Osteoblast (primary cell): ENCODE results near the gene FAM47E. TPM values are rescaled to one million over a fixed set of nuclear protein-coding genes. Genes with fewer than 3 reads are reported as not detected.

Experiments
- DNase-seq: peaks from one replicate; pipeline ENCODE4 v3.0.0; 2011; ENCODE audit warnings: low spot score, mixed read lengths; ENCODE audit not compliant: insufficient read length; ENCODE audit errors: missing footprints
- H2AFZ ChIP-seq: 2 replicates; pipeline ENCODE4 v1.6.0; 2011; ENCODE audit warnings: mild to moderate bottlenecking, low read length
- H3K27ac ChIP-seq: 2 replicates; pipeline ENCODE4 v1.5.1; 2011; ENCODE audit warnings: mild to moderate bottlenecking, low read depth, low read length, moderate library complexity
- H3K27me3 ChIP-seq: 2 replicates; pipeline ENCODE4 v1.6.0; 2012; ENCODE audit warnings: mild to moderate bottlenecking, control low read depth, inconsistent platforms, low read length, moderate library complexity; ENCODE audit not compliant: insufficient read depth
- H3K36me3 ChIP-seq: 2 replicates; pipeline ENCODE4 v1.5.1; 2011; ENCODE audit warnings: mild to moderate bottlenecking, low read length, control low read depth, moderate library complexity; ENCODE audit not compliant: insufficient read depth
- H3K4me1 ChIP-seq: 2 replicates; pipeline ENCODE4 v1.5.1; 2011; ENCODE audit warnings: mild to moderate bottlenecking, low read length, control low read depth, moderate library complexity; ENCODE audit not compliant: insufficient read depth
- H3K4me2 ChIP-seq: 2 replicates; pipeline ENCODE4 v1.6.0; 2011; ENCODE audit warnings: mild to moderate bottlenecking, low read length; ENCODE audit not compliant: insufficient read depth
- H3K4me3 ChIP-seq: fragments of 200-600 bp; sonication (generic); 3 replicates; pipeline ENCODE4 v1.5.1; 2012; ENCODE audit warnings: mild to moderate bottlenecking, low read length, inconsistent platforms; ENCODE audit not compliant: insufficient read depth
- H3K79me2 ChIP-seq: 2 replicates; pipeline ENCODE4 v1.6.0; 2012; ENCODE audit warnings: mild to moderate bottlenecking, low read length, control low read depth, inconsistent platforms; ENCODE audit not compliant: insufficient read depth
- H3K9me3 ChIP-seq: 2 replicates; pipeline ENCODE4 v1.5.1; 2011; ENCODE audit warnings: low read depth, low read length, control low read depth
- H4K20me1 ChIP-seq: 2 replicates; pipeline ENCODE4 v1.6.0; 2012; ENCODE audit warnings: mild to moderate bottlenecking, low read length, control low read depth; ENCODE audit not compliant: insufficient read depth
- CTCF ChIP-seq: IDR thresholded peaks from 2 replicates; pipeline ENCODE4 v1.5.1; 2011; ENCODE audit warnings: mild to moderate bottlenecking, low read depth, low read length, moderate library complexity; ENCODE audit errors: extremely low read depth
- total RNA-seq: library from RNA; depleted of rRNA; stranded (reverse); fragments of >200 nt; gene quantifications from 2 replicates; pipeline ENCODE4 v1.2.3, GENCODE V29; 2012

The FAM47E gene
- total RNA-seq, 1 donor, result 0.36 TPM

- Histone ChIP-seq H3K4me1 (no peaks in the 10 kb centered on the region), H2AFZ (no peak overlapping the region), H3K79me2 (no peaks in the 10 kb centered on the region), H3K4me3 (no peak overlapping the region), H3K4me2 (no peak overlapping the region), H3K27me3 (no peaks in the 10 kb centered on the region), H3K27ac (no peak overlapping the region), H3K9me3 (peaks cover 8% of the 10 kb centered on the region), H3K36me3 (no peaks in the 10 kb centered on the region), H4K20me1 (no peaks in the 10 kb centered on the region)
- DNase-seq, result no peak
- TF ChIP-seq CTCF, result no peak
These were observed 70.7 kb downstream of the FAM47E start for GRCh38 chr4:76322236-76322635.

GRCh38 chr4:76325072-76325471, 73.6 kb downstream of the FAM47E start:
- Histone ChIP-seq H2AFZ (no peak overlapping the region), H4K20me1 (no peaks in the 10 kb centered on the region), H3K27ac (no peak overlapping the region), H3K36me3 (no peaks in the 10 kb centered on the region), H3K79me2 (no peaks in the 10 kb centered on the region), H3K9me3 (peaks cover 8% of the 10 kb centered on the region), H3K4me3 (no peak overlapping the region), H3K4me2 (no peak overlapping the region), H3K4me1 (no peaks in the 10 kb centered on the region), H3K27me3 (no peaks in the 10 kb centered on the region)
- no peak for TF ChIP-seq CTCF
- DNase-seq, result no peak

- Histone ChIP-seq H3K4me3 (no peak overlapping the region), H3K4me2 (no peak overlapping the region), H3K27ac (no peak overlapping the region), H3K36me3 (no peaks in the 10 kb centered on the region), H3K79me2 (no peaks in the 10 kb centered on the region), H3K9me3 (peaks cover 8% of the 10 kb centered on the region), H4K20me1 (no peaks in the 10 kb centered on the region), H2AFZ (no peak overlapping the region), H3K27me3 (no peaks in the 10 kb centered on the region), H3K4me1 (no peaks in the 10 kb centered on the region)
- no peak for TF ChIP-seq CTCF
- DNase-seq, result no peak
These were observed 75.0 kb downstream of the FAM47E start for GRCh38 chr4:76326515-76326914.

Other genes starting within 250 kb of the FAM47E start
- not detected in 2 replicates for gene CXCL9, start 244.2 kb upstream of the FAM47E start, total RNA-seq
- not detected in 2 replicates for gene CXCL10, start 228.2 kb upstream of the FAM47E start, total RNA-seq
- not detected in 2 replicates for gene CXCL11, start 215.7 kb upstream of the FAM47E start, total RNA-seq
- under 0.01 TPM in 1 of 2 replicates, not detected in the other for gene ART3, start 177.0 kb upstream of the FAM47E start, total RNA-seq
- gene NUP54, start 103.3 kb upstream of the FAM47E start, total RNA-seq, result 51.9 and 52.8 TPM in 2 replicates
- gene SCARB2, start 37.9 kb upstream of the FAM47E start, total RNA-seq, result 200 and 216 TPM in 2 replicates
- gene STBD1, start 55.0 kb downstream of the FAM47E start, total RNA-seq, result 3.6 and 6.5 TPM in 2 replicates
- 0.36 and 0.59 TPM in 2 replicates for gene CCDC158, start 169.4 kb downstream of the FAM47E start, total RNA-seq
- 9.4 and 9.8 TPM in 2 replicates for gene SHROOM3, start 183.5 kb downstream of the FAM47E start, total RNA-seq